Fibroblast of upper back skin (primary cell): Measurements from ENCODE around the gene SERPINF2.
"Not testable (repeated sequence)": the region's sequence is repeated elsewhere in the genome, so short reads cannot be mapped to it uniquely, and the experiment has no call there.

ENCODE experiments used
- DNase-seq: peaks from one replicate; pipeline ENCODE4 v3.0.0-alpha.2; 2013

SERPINF2 gene

GRCh38 chr17:1796800-1797199 is 54.1 kb downstream of the SERPINF2 start:
- DNase-seq: no peak

- DNase-seq: no peak
Measured at GRCh38 chr17:1797323-1797722, 54.7 kb downstream of the SERPINF2 start.

GRCh38 chr17:1797846-1798245 is 55.2 kb downstream of the SERPINF2 start:
- DNase-seq: not testable (repeated sequence)

- no peak for DNase-seq
Measured at GRCh38 chr17:1800240-1800639, 57.6 kb downstream of the SERPINF2 start.

- DNase-seq: no peak
Measured at GRCh38 chr17:1800712-1801111, 58.0 kb downstream of the SERPINF2 start.

GRCh38 chr17:1802429-1802828 is 59.8 kb downstream of the SERPINF2 start:
- no peak for DNase-seq

- DNase-seq: no peak
Measured at GRCh38 chr17:1803280-1803679, 60.6 kb downstream of the SERPINF2 start.
